Panc1 (cell line): Measurements from ENCODE around the gene RIMBP2. TPM values are rescaled to one million over a fixed set of nuclear protein-coding genes. Genes with fewer than 3 reads are reported as not detected.
A peak's percentile ranks its signal among the peaks of the same experiment; 100 is the strongest.

Experiments used
- ATAC-seq: fragments of 200-7000 bp; cut with Tn5 transposase; 2 replicates; pipeline ENCODE4 v1.9.1; 2020; ENCODE audit warnings: mild to moderate bottlenecking, moderate library complexity
- BruUV-seq: library from RNA; stranded (reverse); fragments of 400-500 nt; replicated peaks from 2 replicates; lab custom pipeline; 2021; lab: Mats Ljungman, UMichigan
- CTCF ChIA-PET: fragments of 300-600 bp; sonication (Branson Sonifier 250); formaldehyde crosslinking; loops from one replicate; lab custom pipeline; 2022; ENCODE audit warnings: antibody characterized with exemption; lab: Charles Lee
- POLR2A ChIA-PET: fragments of 300-600 bp; sonication (Branson Sonifier 250); formaldehyde crosslinking; loops from one replicate; lab custom pipeline; 2022; ENCODE audit warnings: antibody characterized with exemption; lab: Charles Lee
- DNase-seq: peaks from one replicate; pipeline ENCODE4 v3.0.0-alpha.2; 2010; ENCODE audit warnings: low read depth, low spot score
- H3K27ac ChIP-seq: 2 replicates; pipeline ENCODE4 v1.5.1; 2011; ENCODE audit warnings: mild to moderate bottlenecking, low read length, inconsistent platforms
- H3K27me3 ChIP-seq: fragments of 200-500 bp; sonication (Bioruptor generic); 2 replicates; pipeline ENCODE4 v1.6.0; 2014; ENCODE audit warnings: low read length, inconsistent platforms; ENCODE audit not compliant: control insufficient read depth, insufficient read depth
- H3K36me3 ChIP-seq: fragments of 200-500 bp; sonication (Bioruptor generic); 2 replicates; pipeline ENCODE4 v1.5.1; 2014; ENCODE audit warnings: inconsistent platforms, mild to moderate bottlenecking, low read length, moderate library complexity; ENCODE audit not compliant: control insufficient read depth, insufficient read depth
- H3K4me1 ChIP-seq: 2 replicates; pipeline ENCODE4 v1.5.1; 2011; ENCODE audit warnings: inconsistent platforms, mild to moderate bottlenecking, low read length, moderate library complexity; ENCODE audit not compliant: control insufficient read depth, insufficient read depth
- H3K4me3 ChIP-seq, 2 experiments: 2 replicates each; pipeline ENCODE4 v1.5.1; 2011 to 2012; ENCODE audit warnings: low read depth in 2 of 2, low read length in 2 of 2, mild to moderate bottlenecking in 2 of 2, inconsistent platforms in 1 of 2, moderate library complexity in 1 of 2
- H3K9me3 ChIP-seq: fragments of 200-500 bp; sonication (Bioruptor generic); 2 replicates; pipeline ENCODE4 v1.5.1; 2014; ENCODE audit warnings: low read depth, mild to moderate bottlenecking, inconsistent platforms, low read length, moderate library complexity; ENCODE audit not compliant: control insufficient read depth, insufficient read depth
- POLR2AphosphoS5 ChIP-seq: IDR thresholded peaks from 2 replicates; pipeline ENCODE4 v1.6.1; 2012; ENCODE audit warnings: mild to moderate bottlenecking, low read depth, low read length, moderate library complexity
- REST ChIP-seq, 2 experiments: IDR thresholded peaks; 2 replicates each; pipeline ENCODE4 v1.6.1; 2011 to 2012; ENCODE audit warnings: low read depth in 2 of 2, control low read depth in 1 of 2, low read length in 1 of 2, mild to moderate bottlenecking in 1 of 2, moderate library complexity in 1 of 2; ENCODE audit not compliant: insufficient read depth in 1 of 2
- SIN3A ChIP-seq: IDR thresholded peaks from 2 replicates; pipeline ENCODE4 v1.6.1; 2012; ENCODE audit warnings: low read depth, mild to moderate bottlenecking, low read length, moderate library complexity, borderline replicate concordance; ENCODE audit not compliant: insufficient read depth
- TCF7L2 ChIP-seq: IDR thresholded peaks from 2 replicates; pipeline ENCODE4 v1.6.1; 2011; ENCODE audit warnings: mild to moderate bottlenecking, low read depth, low read length, inconsistent platforms
- in situ Hi-C: cut with HindIII; loops from 2 replicates; pipeline ENCODE4 v1.10.0; 2016; ENCODE audit warnings: low sequenced_read_pairs, low pct_unique_long_range_greater_than_20kb
- intact Hi-C: fragments of 100-400 bp; cut with micrococcal nuclease; formaldehyde crosslinking; loops from one replicate; pipeline ENCODE4 v1.10.0; 2022; ENCODE audit not compliant: unreplicated experiment
- total RNA-seq: library from RNA; stranded (reverse); gene quantifications from one replicate; pipeline ENCODE4 v1.2.1, GENCODE V29; 2021; ENCODE audit not compliant: unreplicated experiment
- TF ChIP-seq, protein P1 (sequence below): fragments of 450-650 bp; IDR thresholded peaks from 2 replicates; pipeline ENCODE4 v1.5.1; 2017; ENCODE audit warnings: mild to moderate bottlenecking

Gene RIMBP2
- total RNA-seq, 1 experiment from 2014 or later: not detected

GRCh38 chr12:130527239-130527638, 188.9 kb downstream of the RIMBP2 start:
- Histone ChIP-seq H3K9me3 (no peaks in the 10 kb centered on the region), H3K27ac (no peak overlapping the region), H3K4me1 (no peaks in the 10 kb centered on the region), H3K27me3 (peaks cover 6% of the 10 kb centered on the region; the same call in 1 of the 2 replicates), H3K4me3 (no peak overlapping the region), H3K36me3 (no peaks in the 10 kb centered on the region)
- ChIA-PET POLR2A (no interaction called here), CTCF (no interaction called here)
- BruUV-seq: no TSS peak
- no peak for TF ChIP-seq POLR2AphosphoS5
- no peak for TF ChIP-seq TCF7L2
- no peak for TF ChIP-seq REST (IDR thresholded peaks at IDR 0.05; ENCODE audit: insufficient read depth in 1 of 2, low read depth in 2 of 2, low read length in 1 of 2)
- no peak for TF ChIP-seq SIN3A
- TF ChIP-seq, protein P1, sequence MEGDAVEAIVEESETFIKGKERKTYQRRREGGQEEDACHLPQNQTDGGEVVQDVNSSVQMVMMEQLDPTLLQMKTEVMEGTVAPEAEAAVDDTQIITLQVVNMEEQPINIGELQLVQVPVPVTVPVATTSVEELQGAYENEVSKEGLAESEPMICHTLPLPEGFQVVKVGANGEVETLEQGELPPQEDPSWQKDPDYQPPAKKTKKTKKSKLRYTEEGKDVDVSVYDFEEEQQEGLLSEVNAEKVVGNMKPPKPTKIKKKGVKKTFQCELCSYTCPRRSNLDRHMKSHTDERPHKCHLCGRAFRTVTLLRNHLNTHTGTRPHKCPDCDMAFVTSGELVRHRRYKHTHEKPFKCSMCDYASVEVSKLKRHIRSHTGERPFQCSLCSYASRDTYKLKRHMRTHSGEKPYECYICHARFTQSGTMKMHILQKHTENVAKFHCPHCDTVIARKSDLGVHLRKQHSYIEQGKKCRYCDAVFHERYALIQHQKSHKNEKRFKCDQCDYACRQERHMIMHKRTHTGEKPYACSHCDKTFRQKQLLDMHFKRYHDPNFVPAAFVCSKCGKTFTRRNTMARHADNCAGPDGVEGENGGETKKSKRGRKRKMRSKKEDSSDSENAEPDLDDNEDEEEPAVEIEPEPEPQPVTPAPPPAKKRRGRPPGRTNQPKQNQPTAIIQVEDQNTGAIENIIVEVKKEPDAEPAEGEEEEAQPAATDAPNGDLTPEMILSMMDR: no peak
- intact Hi-C loops (no loop called here), in situ Hi-C loops (no loop called here)
- ATAC-seq (no peak), DNase-seq (no peak)

DNA sequence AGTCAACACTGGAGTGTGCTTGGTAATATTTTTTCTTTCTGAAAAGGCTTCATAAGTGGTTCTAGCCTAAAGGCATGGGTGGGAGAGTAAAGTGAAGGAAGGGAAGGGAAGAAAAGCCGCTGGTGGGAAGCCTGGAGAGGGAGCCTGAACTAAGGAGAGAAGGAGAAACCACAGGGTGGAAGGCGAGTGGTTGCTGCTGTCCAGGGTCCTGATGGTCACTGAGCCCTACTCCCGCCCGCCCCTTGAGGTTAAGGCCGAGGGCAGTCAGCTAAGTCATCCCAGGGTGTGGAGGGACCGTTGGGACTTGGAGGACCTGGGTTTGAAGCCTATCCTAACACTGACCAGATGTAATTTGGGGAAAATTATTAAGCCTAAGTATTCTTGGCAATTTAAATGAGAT, 189.3 kb downstream of the RIMBP2 start:
- Histone ChIP-seq H3K27me3 (peaks cover 8% of the 10 kb centered on the region; the same call in 1 of the 2 replicates), H3K36me3 (no peaks in the 10 kb centered on the region), H3K4me1 (no peaks in the 10 kb centered on the region), H3K27ac (no peak overlapping the region), H3K9me3 (no peaks in the 10 kb centered on the region), H3K4me3 (no peak overlapping the region)
- no peak for DNase-seq
- no peak for ATAC-seq
- POLR2A ChIA-PET: no interaction called here
- CTCF ChIA-PET: no interaction called here
- TF ChIP-seq REST (IDR thresholded peaks at IDR 0.05; ENCODE audit: insufficient read depth in 1 of 2, low read depth in 2 of 2, low read length in 1 of 2) (peak; percentile 88 to 92), SIN3A (no peak)
- BruUV-seq: no TSS peak
- intact Hi-C loops (no loop called here), in situ Hi-C loops (no loop called here)
